Panc1 (cell line): ENCODE data around the gene FGD5. TPM values are rescaled to one million over a fixed set of nuclear protein-coding genes. Genes with fewer than 3 reads are reported as not detected.

Source experiments
- ATAC-seq: fragments of 200-7000 bp; cut with Tn5 transposase; 2 replicates; pipeline ENCODE4 v1.9.1; 2020; ENCODE audit warnings: mild to moderate bottlenecking, moderate library complexity
- BruUV-seq: library from RNA; stranded (reverse); fragments of 400-500 nt; replicated peaks from 2 replicates; lab custom pipeline; 2021; lab: Mats Ljungman, UMichigan
- CTCF ChIA-PET: fragments of 300-600 bp; sonication (Branson Sonifier 250); formaldehyde crosslinking; loops from one replicate; lab custom pipeline; 2022; ENCODE audit warnings: antibody characterized with exemption; lab: Charles Lee
- POLR2A ChIA-PET: fragments of 300-600 bp; sonication (Branson Sonifier 250); formaldehyde crosslinking; loops from one replicate; lab custom pipeline; 2022; ENCODE audit warnings: antibody characterized with exemption; lab: Charles Lee
- DNase-seq: peaks from one replicate; pipeline ENCODE4 v3.0.0-alpha.2; 2010; ENCODE audit warnings: low read depth, low spot score
- H3K27ac ChIP-seq: 2 replicates; pipeline ENCODE4 v1.5.1; 2011; ENCODE audit warnings: mild to moderate bottlenecking, low read length, inconsistent platforms
- H3K27me3 ChIP-seq: fragments of 200-500 bp; sonication (Bioruptor generic); 2 replicates; pipeline ENCODE4 v1.6.0; 2014; ENCODE audit warnings: low read length, inconsistent platforms; ENCODE audit not compliant: control insufficient read depth, insufficient read depth
- H3K36me3 ChIP-seq: fragments of 200-500 bp; sonication (Bioruptor generic); 2 replicates; pipeline ENCODE4 v1.5.1; 2014; ENCODE audit warnings: inconsistent platforms, mild to moderate bottlenecking, low read length, moderate library complexity; ENCODE audit not compliant: control insufficient read depth, insufficient read depth
- H3K4me1 ChIP-seq: 2 replicates; pipeline ENCODE4 v1.5.1; 2011; ENCODE audit warnings: inconsistent platforms, mild to moderate bottlenecking, low read length, moderate library complexity; ENCODE audit not compliant: control insufficient read depth, insufficient read depth
- H3K4me3 ChIP-seq, 2 experiments: 2 replicates each; pipeline ENCODE4 v1.5.1; 2011 to 2012; ENCODE audit warnings: low read depth in 2 of 2, low read length in 2 of 2, mild to moderate bottlenecking in 2 of 2, inconsistent platforms in 1 of 2, moderate library complexity in 1 of 2
- H3K9me3 ChIP-seq: fragments of 200-500 bp; sonication (Bioruptor generic); 2 replicates; pipeline ENCODE4 v1.5.1; 2014; ENCODE audit warnings: low read depth, mild to moderate bottlenecking, inconsistent platforms, low read length, moderate library complexity; ENCODE audit not compliant: control insufficient read depth, insufficient read depth
- POLR2AphosphoS5 ChIP-seq: IDR thresholded peaks from 2 replicates; pipeline ENCODE4 v1.6.1; 2012; ENCODE audit warnings: mild to moderate bottlenecking, low read depth, low read length, moderate library complexity
- REST ChIP-seq, 2 experiments: IDR thresholded peaks; 2 replicates each; pipeline ENCODE4 v1.6.1; 2011 to 2012; ENCODE audit warnings: low read depth in 2 of 2, control low read depth in 1 of 2, low read length in 1 of 2, mild to moderate bottlenecking in 1 of 2, moderate library complexity in 1 of 2; ENCODE audit not compliant: insufficient read depth in 1 of 2
- SIN3A ChIP-seq: IDR thresholded peaks from 2 replicates; pipeline ENCODE4 v1.6.1; 2012; ENCODE audit warnings: low read depth, mild to moderate bottlenecking, low read length, moderate library complexity, borderline replicate concordance; ENCODE audit not compliant: insufficient read depth
- TCF7L2 ChIP-seq: IDR thresholded peaks from 2 replicates; pipeline ENCODE4 v1.6.1; 2011; ENCODE audit warnings: mild to moderate bottlenecking, low read depth, low read length, inconsistent platforms
- in situ Hi-C: cut with HindIII; loops from 2 replicates; pipeline ENCODE4 v1.10.0; 2016; ENCODE audit warnings: low sequenced_read_pairs, low pct_unique_long_range_greater_than_20kb
- intact Hi-C: fragments of 100-400 bp; cut with micrococcal nuclease; formaldehyde crosslinking; loops from one replicate; pipeline ENCODE4 v1.10.0; 2022; ENCODE audit not compliant: unreplicated experiment
- total RNA-seq: library from RNA; stranded (reverse); gene quantifications from one replicate; pipeline ENCODE4 v1.2.1, GENCODE V29; 2021; ENCODE audit not compliant: unreplicated experiment
- TF ChIP-seq, protein P1 (sequence below): fragments of 450-650 bp; IDR thresholded peaks from 2 replicates; pipeline ENCODE4 v1.5.1; 2017; ENCODE audit warnings: mild to moderate bottlenecking

FGD5 gene
- total RNA-seq, 1 experiment from 2014 or later = 0.77 TPM

GRCh38 chr3:14775011-14775410 is 43.8 kb upstream of the FGD5 start:
- Histone ChIP-seq H3K4me1 (no peaks in the 10 kb centered on the region), H3K9me3 (peaks cover 3% of the 10 kb centered on the region; the same call in 1 of the 2 replicates), H3K27ac (no peak overlapping the region), H3K4me3 (no peak overlapping the region), H3K36me3 (no peaks in the 10 kb centered on the region), H3K27me3 (no peaks in the 10 kb centered on the region)
- BruUV-seq = no TSS peak
- no peak for ATAC-seq
- no peak for DNase-seq
- ChIA-PET CTCF (no interaction called here), POLR2A (interaction anchor here (0.5 kb wide), 1 partner anchor 119 kb away, joined by 8 read pairs; no protein-coding TSS in a partner anchor)
- intact Hi-C loops (no loop called here), in situ Hi-C loops (no loop called here)
- TF ChIP-seq TCF7L2 (no peak), POLR2AphosphoS5 (no peak)

DNA sequence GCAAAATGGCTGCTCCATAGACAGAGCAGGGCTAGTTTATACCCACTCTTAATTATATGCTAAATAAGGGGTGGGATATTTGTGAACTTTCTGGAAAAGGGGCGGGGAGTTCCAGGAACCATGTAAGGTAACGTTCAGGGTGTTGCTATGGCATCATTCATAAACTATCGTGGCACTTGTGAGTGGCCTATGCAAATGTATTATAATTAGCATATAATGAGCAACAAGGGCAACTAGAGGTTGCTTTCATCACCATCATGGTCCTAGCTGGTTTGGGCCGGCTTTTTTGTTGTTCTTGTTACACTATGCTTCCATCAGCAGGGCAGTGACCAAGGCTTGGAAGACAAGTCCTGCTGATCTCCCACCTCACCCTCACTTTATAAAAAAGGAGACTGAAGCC is 43.2 kb upstream of the FGD5 start:
- no TSS peak for BruUV-seq
- intact Hi-C loops (no loop called here), in situ Hi-C loops (no loop called here)
- TF ChIP-seq POLR2AphosphoS5 (no peak), SIN3A (no peak), TCF7L2 (no peak), REST (IDR thresholded peaks at IDR 0.05; ENCODE audit: insufficient read depth in 1 of 2, low read depth in 2 of 2, low read length in 1 of 2) (no peak)
- TF ChIP-seq, protein P1, sequence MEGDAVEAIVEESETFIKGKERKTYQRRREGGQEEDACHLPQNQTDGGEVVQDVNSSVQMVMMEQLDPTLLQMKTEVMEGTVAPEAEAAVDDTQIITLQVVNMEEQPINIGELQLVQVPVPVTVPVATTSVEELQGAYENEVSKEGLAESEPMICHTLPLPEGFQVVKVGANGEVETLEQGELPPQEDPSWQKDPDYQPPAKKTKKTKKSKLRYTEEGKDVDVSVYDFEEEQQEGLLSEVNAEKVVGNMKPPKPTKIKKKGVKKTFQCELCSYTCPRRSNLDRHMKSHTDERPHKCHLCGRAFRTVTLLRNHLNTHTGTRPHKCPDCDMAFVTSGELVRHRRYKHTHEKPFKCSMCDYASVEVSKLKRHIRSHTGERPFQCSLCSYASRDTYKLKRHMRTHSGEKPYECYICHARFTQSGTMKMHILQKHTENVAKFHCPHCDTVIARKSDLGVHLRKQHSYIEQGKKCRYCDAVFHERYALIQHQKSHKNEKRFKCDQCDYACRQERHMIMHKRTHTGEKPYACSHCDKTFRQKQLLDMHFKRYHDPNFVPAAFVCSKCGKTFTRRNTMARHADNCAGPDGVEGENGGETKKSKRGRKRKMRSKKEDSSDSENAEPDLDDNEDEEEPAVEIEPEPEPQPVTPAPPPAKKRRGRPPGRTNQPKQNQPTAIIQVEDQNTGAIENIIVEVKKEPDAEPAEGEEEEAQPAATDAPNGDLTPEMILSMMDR = no peak
- ChIA-PET CTCF (no interaction called here), POLR2A (no interaction called here)
- no peaks in the 10 kb centered on the region for H3K4me1 ChIP-seq
- peaks cover 3% of the 10 kb centered on the region; the same call in 1 of the 2 replicates for H3K9me3 ChIP-seq
- no peak overlapping the region for H3K27ac ChIP-seq
- no peak overlapping the region for H3K4me3 ChIP-seq
- DNase-seq (no peak), ATAC-seq (no peak)
- H3K27me3 ChIP-seq = no peaks in the 10 kb centered on the region
- H3K36me3 ChIP-seq = no peaks in the 10 kb centered on the region

DNA sequence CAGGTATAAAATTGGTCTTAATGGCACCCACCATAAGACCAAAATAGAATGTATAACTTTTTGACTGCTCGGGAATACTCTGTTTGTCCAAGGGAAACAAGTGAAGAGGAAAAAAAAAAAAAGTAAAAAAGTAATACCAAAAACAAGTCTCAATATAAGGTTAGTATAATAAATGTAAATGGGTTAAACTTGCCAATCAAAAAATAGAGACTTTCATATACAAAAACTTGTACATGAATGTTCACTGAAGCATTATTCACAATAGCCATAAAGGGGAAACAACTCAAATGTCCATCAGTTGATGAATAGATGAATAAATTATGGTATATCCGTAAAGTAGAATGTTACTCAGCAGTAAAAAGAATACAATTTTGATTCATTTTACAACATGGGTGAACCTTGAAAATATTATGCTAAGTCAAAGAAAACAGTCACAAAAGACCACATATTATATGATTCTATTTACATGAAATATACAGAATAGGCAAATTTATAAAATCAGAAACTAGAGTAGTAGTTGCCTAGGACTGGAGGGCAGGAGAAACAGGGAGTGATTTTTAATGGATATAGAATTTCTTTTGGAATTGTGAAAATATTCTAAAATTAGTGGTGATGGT is 39.6 kb upstream of the FGD5 start:
- in situ Hi-C loops = no loop called here

More for the DNA sequence above, 39.6 kb upstream of the FGD5 start:
- intact Hi-C loops = no loop called here
- ChIA-PET POLR2A (no interaction called here), CTCF (no interaction called here)
- TF ChIP-seq SIN3A = no peak
- no peak for TF ChIP-seq REST (IDR thresholded peaks at IDR 0.05; ENCODE audit: insufficient read depth in 1 of 2, low read depth in 2 of 2, low read length in 1 of 2)
- no peak for TF ChIP-seq TCF7L2
- no peak for TF ChIP-seq POLR2AphosphoS5
- TF ChIP-seq, protein P1 = no peak
- Histone ChIP-seq H3K27ac (no peak overlapping the region), H3K27me3 (no peaks in the 10 kb centered on the region), H3K36me3 (no peaks in the 10 kb centered on the region), H3K4me3 (no peak overlapping the region), H3K4me1 (no peaks in the 10 kb centered on the region), H3K9me3 (peaks cover 3% of the 10 kb centered on the region; the same call in 1 of the 2 replicates)
- no TSS peak for BruUV-seq
- no peak for ATAC-seq
- no peak for DNase-seq
